ENCODE measurements around the gene SRSF4.

DNA sequence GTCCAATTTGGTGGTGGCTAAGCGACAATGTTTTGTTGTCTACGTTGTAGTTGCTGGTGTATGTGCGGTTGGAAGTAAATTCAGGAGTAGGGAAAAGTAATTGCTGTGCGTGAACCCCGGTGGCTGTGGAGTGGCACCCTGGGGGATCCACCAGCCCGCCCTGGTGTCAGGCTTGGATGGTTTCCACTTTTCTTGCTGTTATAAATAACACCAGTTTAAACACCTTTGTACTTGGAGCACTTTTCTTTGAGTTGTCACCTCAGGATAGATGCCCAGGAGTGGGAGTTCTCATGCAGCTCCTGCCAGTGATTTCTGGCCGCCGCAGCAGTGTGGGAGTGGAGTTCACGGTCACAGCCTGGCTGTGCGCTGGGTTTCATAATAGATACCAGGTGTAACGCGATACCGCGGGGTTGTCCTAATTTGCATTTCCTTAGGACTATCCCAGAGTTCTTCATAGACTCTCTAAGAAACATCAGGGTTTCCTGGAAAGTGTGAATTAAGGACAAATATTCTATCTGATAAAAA, 45.2 kb downstream of the SRSF4 start:
- TF ChIP-seq, protein P1, sequence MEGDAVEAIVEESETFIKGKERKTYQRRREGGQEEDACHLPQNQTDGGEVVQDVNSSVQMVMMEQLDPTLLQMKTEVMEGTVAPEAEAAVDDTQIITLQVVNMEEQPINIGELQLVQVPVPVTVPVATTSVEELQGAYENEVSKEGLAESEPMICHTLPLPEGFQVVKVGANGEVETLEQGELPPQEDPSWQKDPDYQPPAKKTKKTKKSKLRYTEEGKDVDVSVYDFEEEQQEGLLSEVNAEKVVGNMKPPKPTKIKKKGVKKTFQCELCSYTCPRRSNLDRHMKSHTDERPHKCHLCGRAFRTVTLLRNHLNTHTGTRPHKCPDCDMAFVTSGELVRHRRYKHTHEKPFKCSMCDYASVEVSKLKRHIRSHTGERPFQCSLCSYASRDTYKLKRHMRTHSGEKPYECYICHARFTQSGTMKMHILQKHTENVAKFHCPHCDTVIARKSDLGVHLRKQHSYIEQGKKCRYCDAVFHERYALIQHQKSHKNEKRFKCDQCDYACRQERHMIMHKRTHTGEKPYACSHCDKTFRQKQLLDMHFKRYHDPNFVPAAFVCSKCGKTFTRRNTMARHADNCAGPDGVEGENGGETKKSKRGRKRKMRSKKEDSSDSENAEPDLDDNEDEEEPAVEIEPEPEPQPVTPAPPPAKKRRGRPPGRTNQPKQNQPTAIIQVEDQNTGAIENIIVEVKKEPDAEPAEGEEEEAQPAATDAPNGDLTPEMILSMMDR (conservative IDR thresholded peaks at IDR 0.05 in 1 of 2, IDR thresholded peaks at IDR 0.05 in 1 of 2; ENCODE audit: low read depth in 1 of 2, low read length in 2 of 2) = no peak
- no peak for TF ChIP-seq EZH2 (IDR thresholded peaks at IDR 0.05; ENCODE audit: low read length, missing control alignments)

All from fibroblast of lung (primary cell).